Activated CD4-positive, alpha-beta T cell treated with anti-CD3 and anti-CD28 coated beads for 36 hours (primary cell): Measurements from ENCODE around the gene ASTN2. TPM values are rescaled to one million over a fixed set of nuclear protein-coding genes. Genes with fewer than 3 reads are reported as not detected.
A peak's percentile ranks its signal among the peaks of the same experiment; 100 is the strongest.

ENCODE experiments used
- ATAC-seq: fragments of 200-7000 bp; cut with Tn5 transposase; one replicate; pipeline ENCODE4 v1.10.0; 2021; ENCODE audit warnings: mild to moderate bottlenecking, moderate library complexity
- CTCF ChIA-PET: fragments of 350-600 bp; sonication (Branson Sonifier 250); formaldehyde crosslinking; loops from one replicate; lab custom pipeline; 2021; ENCODE audit warnings: antibody characterized with exemption; lab: Charles Lee
- POLR2A ChIA-PET: fragments of 350-600 bp; sonication (Branson Sonifier 250); formaldehyde crosslinking; loops from one replicate; lab custom pipeline; 2021; ENCODE audit warnings: antibody characterized with exemption, inconsistent platforms; lab: Charles Lee
- DNase-seq: peaks from one replicate; pipeline ENCODE4 v3.0.0-alpha.2; 2020
- H3K27ac Mint-ChIP-seq: one replicate; pipeline ENCODE4 v1.8.0; 2021; ENCODE audit warnings: mixed read lengths
- H3K27me3 Mint-ChIP-seq: one replicate; pipeline ENCODE4 v1.8.0; 2021; ENCODE audit warnings: mixed read lengths
- H3K36me3 Mint-ChIP-seq: one replicate; pipeline ENCODE4 v1.8.0; 2021; ENCODE audit warnings: low read depth, mixed read lengths
- H3K4me1 Mint-ChIP-seq: one replicate; pipeline ENCODE4 v1.8.0; 2021; ENCODE audit warnings: mixed read lengths
- H3K4me3 Mint-ChIP-seq: one replicate; pipeline ENCODE4 v1.8.0; 2021; ENCODE audit warnings: mild to moderate bottlenecking, moderate library complexity, mixed read lengths
- H3K9me3 Mint-ChIP-seq: one replicate; pipeline ENCODE4 v1.8.0; 2021; ENCODE audit warnings: low read depth, mixed read lengths
- intact Hi-C, 2 experiments: fragments of 100-400 bp; cut with DNase I in 1 of 2; cut with micrococcal nuclease in 1 of 2; formaldehyde crosslinking; loops; one replicate each; pipeline versions ENCODE4 v1.14.2 to v1.15.1; 2022 to 2024; cut with DNase I, micrococcal nuclease
- total RNA-seq, 2 experiments: library from RNA; stranded (reverse); gene quantifications; one replicate each; pipeline ENCODE4 v1.2.3, GENCODE V29; 2021

The ASTN2 gene
- total RNA-seq, 2 experiments from 2014 or later = 3.0 to 4.2 TPM

GRCh38 chr9:116496167-116496566, 918.7 kb downstream of the ASTN2 start:
- ATAC-seq (no peak), DNase-seq (no peak)
- Mint-ChIP-seq H3K27me3 (no peaks in the 10 kb centered on the region), H3K36me3 (no peaks in the 10 kb centered on the region), H3K4me3 (no peak overlapping the region), H3K9me3 (no peaks in the 10 kb centered on the region), H3K4me1 (no peaks in the 10 kb centered on the region), H3K27ac (no peak overlapping the region)
- ChIA-PET CTCF (interaction anchor here (1.1 kb wide), 1 partner anchor 11 kb away, joined by 3 read pairs; no protein-coding TSS in a partner anchor), POLR2A (no interaction called here)
- intact Hi-C loops = loop anchor here (5.0 to 10.0 kb wide), 2 partner anchors 169 to 904 kb away; no protein-coding TSS in a partner anchor

GRCh38 chr9:116495725-116496124, 919.1 kb downstream of the ASTN2 start:
- ChIA-PET POLR2A (interaction anchor here (0.6 kb wide), 1 partner anchor 28 kb away, joined by 3 read pairs; no protein-coding TSS in a partner anchor), CTCF (interaction anchor here (0.6 kb wide), 2 partner anchors 10 to 302 kb away, joined by 3 read pairs; no protein-coding TSS in a partner anchor)
- H3K27ac Mint-ChIP-seq = no peak overlapping the region
- no peaks in the 10 kb centered on the region for H3K36me3 Mint-ChIP-seq
- no peak overlapping the region for H3K4me3 Mint-ChIP-seq
- no peaks in the 10 kb centered on the region for H3K9me3 Mint-ChIP-seq
- no peaks in the 10 kb centered on the region for H3K4me1 Mint-ChIP-seq
- intact Hi-C loops = loop anchor here (1.0 to 10.0 kb wide), 3 partner anchors 169 to 903 kb away; no protein-coding TSS in a partner anchor
- DNase-seq = no peak
- no peak for ATAC-seq
- H3K27me3 Mint-ChIP-seq = no peaks in the 10 kb centered on the region

- CTCF ChIA-PET = interaction anchor here (0.6 to 0.8 kb wide), 4 partner anchors 11 to 1473 kb away, joined by 3 to 4 read pairs (median 3); no protein-coding TSS in a partner anchor
- ATAC-seq (no peak), DNase-seq (peak; percentile 62)
- Mint-ChIP-seq H3K36me3 (no peaks in the 10 kb centered on the region), H3K27ac (no peak overlapping the region), H3K9me3 (no peaks in the 10 kb centered on the region), H3K4me1 (no peaks in the 10 kb centered on the region), H3K27me3 (no peaks in the 10 kb centered on the region), H3K4me3 (no peak overlapping the region)
- POLR2A ChIA-PET = interaction anchor here (0.6 kb wide), 1 partner anchor 29 kb away, joined by 3 read pairs; no protein-coding TSS in a partner anchor
- intact Hi-C loops = loop anchor here (1.0 to 10.0 kb wide), 3 partner anchors 170 to 903 kb away; no protein-coding TSS in a partner anchor
These were observed 919.8 kb downstream of the ASTN2 start for GRCh38 chr9:116494815-116495634.

GRCh38 chr9:116493183-116493860, 921.5 kb downstream of the ASTN2 start:
- ATAC-seq (no peak), DNase-seq (no peak)
- H3K4me1 Mint-ChIP-seq = no peaks in the 10 kb centered on the region
- H3K4me3 Mint-ChIP-seq = no peak overlapping the region
- H3K36me3 Mint-ChIP-seq = no peaks in the 10 kb centered on the region
- intact Hi-C loops = loop anchor here (10.0 kb wide), 1 partner anchor 171 kb away; no protein-coding TSS in a partner anchor
- no peak overlapping the region for H3K27ac Mint-ChIP-seq
- no peaks in the 10 kb centered on the region for H3K9me3 Mint-ChIP-seq
- CTCF ChIA-PET = interaction anchor here (0.6 to 0.8 kb wide), 2 partner anchors 29 to 228 kb away, joined by 3 read pairs; no protein-coding TSS in a partner anchor
- no peaks in the 10 kb centered on the region for H3K27me3 Mint-ChIP-seq
- POLR2A ChIA-PET = no interaction called here

GRCh38 chr9:116491659-116492058, 923.2 kb downstream of the ASTN2 start:
- Mint-ChIP-seq H3K27me3 (no peaks in the 10 kb centered on the region), H3K9me3 (no peaks in the 10 kb centered on the region), H3K36me3 (no peaks in the 10 kb centered on the region), H3K27ac (no peak overlapping the region), H3K4me3 (no peak overlapping the region), H3K4me1 (no peaks in the 10 kb centered on the region)
- CTCF ChIA-PET = no interaction called here
- intact Hi-C loops = loop anchor here (10.0 kb wide), 1 partner anchor 173 kb away; no protein-coding TSS in a partner anchor
- POLR2A ChIA-PET = no interaction called here
- ATAC-seq (no peak), DNase-seq (no peak)

- DNase-seq (no peak), ATAC-seq (no peak)
- Mint-ChIP-seq H3K4me1 (no peaks in the 10 kb centered on the region), H3K4me3 (no peak overlapping the region), H3K9me3 (no peaks in the 10 kb centered on the region), H3K36me3 (no peaks in the 10 kb centered on the region), H3K27ac (no peak overlapping the region), H3K27me3 (no peaks in the 10 kb centered on the region)
- intact Hi-C loops = loop anchor here (10.0 kb wide), 1 partner anchor 174 kb away; no protein-coding TSS in a partner anchor
- CTCF ChIA-PET = no interaction called here
- POLR2A ChIA-PET = no interaction called here
These were observed 923.6 kb downstream of the ASTN2 start for GRCh38 chr9:116491219-116491618.

- POLR2A ChIA-PET = no interaction called here
- intact Hi-C loops = loop anchor here (10.0 kb wide), 1 partner anchor 174 kb away; no protein-coding TSS in a partner anchor
- no peaks in the 10 kb centered on the region for H3K9me3 Mint-ChIP-seq
- no peaks in the 10 kb centered on the region for H3K27me3 Mint-ChIP-seq
- DNase-seq = no peak
- no peak for ATAC-seq
- no peaks in the 10 kb centered on the region for H3K4me1 Mint-ChIP-seq
- H3K4me3 Mint-ChIP-seq = no peak overlapping the region
- CTCF ChIA-PET = no interaction called here
- H3K27ac Mint-ChIP-seq = no peak overlapping the region
- H3K36me3 Mint-ChIP-seq = no peaks in the 10 kb centered on the region
These were observed 924.5 kb downstream of the ASTN2 start for GRCh38 chr9:116490321-116490720.

GRCh38 chr9:116488373-116488772, 926.5 kb downstream of the ASTN2 start:
- H3K4me3 Mint-ChIP-seq = no peak overlapping the region
- peaks cover 2% of the 10 kb centered on the region for H3K36me3 Mint-ChIP-seq
- H3K27me3 Mint-ChIP-seq = no peaks in the 10 kb centered on the region
- H3K9me3 Mint-ChIP-seq = no peaks in the 10 kb centered on the region
- POLR2A ChIA-PET = no interaction called here
- H3K4me1 Mint-ChIP-seq = no peaks in the 10 kb centered on the region
- DNase-seq (no peak), ATAC-seq (no peak)
- H3K27ac Mint-ChIP-seq = no peak overlapping the region
- CTCF ChIA-PET = no interaction called here
- intact Hi-C loops = no loop called here

GRCh38 chr9:116484492-116485061, 930.3 kb downstream of the ASTN2 start:
- peaks cover 2% of the 10 kb centered on the region for H3K36me3 Mint-ChIP-seq
- no peak for ATAC-seq
- H3K4me3 Mint-ChIP-seq = no peak overlapping the region
- intact Hi-C loops = no loop called here
- H3K27ac Mint-ChIP-seq = no peak overlapping the region
- POLR2A ChIA-PET = no interaction called here
- no peaks in the 10 kb centered on the region for H3K4me1 Mint-ChIP-seq
- CTCF ChIA-PET = interaction anchor here (0.6 kb wide), 2 partner anchors 171 to 287 kb away, joined by 3 read pairs; no protein-coding TSS in a partner anchor
- H3K9me3 Mint-ChIP-seq = no peaks in the 10 kb centered on the region
- DNase-seq = no peak
- H3K27me3 Mint-ChIP-seq = no peaks in the 10 kb centered on the region

GRCh38 chr9:116483622-116484491, 931.0 kb downstream of the ASTN2 start:
- DNase-seq (no peak), ATAC-seq (no peak)
- Mint-ChIP-seq H3K27me3 (no peaks in the 10 kb centered on the region), H3K9me3 (no peaks in the 10 kb centered on the region), H3K27ac (no peak overlapping the region), H3K4me1 (no peaks in the 10 kb centered on the region), H3K4me3 (no peak overlapping the region), H3K36me3 (peaks cover 5% of the 10 kb centered on the region)
- CTCF ChIA-PET = no interaction called here
- intact Hi-C loops = no loop called here
- POLR2A ChIA-PET = no interaction called here
